ENCODE results near the gene CNTN6. TPM values are rescaled to one million over a fixed set of nuclear protein-coding genes. Genes with fewer than 3 reads are reported as not detected.

Gene CNTN6
- total and polyA plus RNA-seq, 2 of the 13 experiments (the other 11 are each of a cell fraction or from before 2014, with no cell fraction given), result not detected

DNA sequence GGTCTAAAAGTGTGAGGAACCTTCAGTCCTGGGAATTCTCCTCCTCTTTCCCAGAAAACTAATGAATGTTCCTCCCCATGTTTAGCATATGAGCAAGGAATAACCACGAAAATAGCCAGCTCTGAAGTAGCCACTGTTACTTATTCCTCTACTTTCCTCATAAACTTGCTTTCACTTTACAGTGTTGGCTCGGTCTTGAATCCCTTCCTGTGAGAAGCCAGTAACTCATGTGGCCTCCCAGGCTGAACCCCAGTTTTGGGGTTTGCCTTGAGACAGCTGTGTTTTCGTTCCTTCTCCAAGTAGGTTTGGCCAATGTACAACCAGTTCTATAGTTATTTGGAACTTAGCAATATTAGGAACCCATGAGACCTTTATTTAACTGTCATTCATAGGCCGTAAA lies 195.0 kb downstream of the CNTN6 start:
- Histone ChIP-seq H3K4me1 (ENCODE audit: insufficient read depth, low read length) (no peaks in the 10 kb centered on the region), H3K4me3 (replicated peaks in 1 of 3; ENCODE audit: insufficient read depth in 1 of 3, low read depth in 2 of 3, low read length in 3 of 3) (no peak overlapping the region), H3K27ac (ENCODE audit: extremely low read length, insufficient read depth, low read length) (no peak overlapping the region), H3K79me2 (ENCODE audit: insufficient read depth, low read length) (no peaks in the 10 kb centered on the region), H3K9me3 (ENCODE audit: low read length) (peaks cover 96% of the 10 kb centered on the region), H3K27me3 (ENCODE audit: control insufficient read depth in 1 of 2, insufficient read depth in 2 of 2, low read length in 2 of 2) (no peaks in the 10 kb centered on the region), H3K4me2 (ENCODE audit: low read depth, low read length) (no peak overlapping the region), H2AFZ (ENCODE audit: low read length) (no peak overlapping the region), H4K20me1 (ENCODE audit: insufficient read depth, low read length) (no peaks in the 10 kb centered on the region), H3K9ac (ENCODE audit: insufficient read depth, low read depth, low read length) (no peak overlapping the region), H3K36me3 (replicated peaks in 1 of 2; ENCODE audit: control insufficient read depth in 1 of 2, insufficient read depth in 2 of 2, low read length in 2 of 2) (no peaks in the 10 kb centered on the region)
- CTCF ChIA-PET (ENCODE audit: low intra/inter-chr PET ratio, low total read pairs), result no interaction called here
- WGBS (ENCODE audit: low lambda C conversion rate), result 0% methylated on average over 4 of the region's 4 CpGs
- POLR2A ChIA-PET, result no interaction called here
- no peak for FAIRE-seq
- in situ Hi-C loops (cut with HindIII; ENCODE audit: extremely low pct_ligation_motif_present, low pct_unique_long_range_greater_than_20kb), result no loop called here
- intact Hi-C loops (cut with micrococcal nuclease; ENCODE audit: unreplicated experiment), result no loop called here
- no peak for DNase-seq (ENCODE audit: low spot score)
- ATAC-seq, result no peak
- BruUV-seq (replicated peaks), result no TSS peak
- TF ChIP-seq ZNF567 (CRISPR knock-in tag; IDR thresholded peaks at IDR 0.05; ENCODE audit: borderline replicate concordance), result no peak

DNA sequence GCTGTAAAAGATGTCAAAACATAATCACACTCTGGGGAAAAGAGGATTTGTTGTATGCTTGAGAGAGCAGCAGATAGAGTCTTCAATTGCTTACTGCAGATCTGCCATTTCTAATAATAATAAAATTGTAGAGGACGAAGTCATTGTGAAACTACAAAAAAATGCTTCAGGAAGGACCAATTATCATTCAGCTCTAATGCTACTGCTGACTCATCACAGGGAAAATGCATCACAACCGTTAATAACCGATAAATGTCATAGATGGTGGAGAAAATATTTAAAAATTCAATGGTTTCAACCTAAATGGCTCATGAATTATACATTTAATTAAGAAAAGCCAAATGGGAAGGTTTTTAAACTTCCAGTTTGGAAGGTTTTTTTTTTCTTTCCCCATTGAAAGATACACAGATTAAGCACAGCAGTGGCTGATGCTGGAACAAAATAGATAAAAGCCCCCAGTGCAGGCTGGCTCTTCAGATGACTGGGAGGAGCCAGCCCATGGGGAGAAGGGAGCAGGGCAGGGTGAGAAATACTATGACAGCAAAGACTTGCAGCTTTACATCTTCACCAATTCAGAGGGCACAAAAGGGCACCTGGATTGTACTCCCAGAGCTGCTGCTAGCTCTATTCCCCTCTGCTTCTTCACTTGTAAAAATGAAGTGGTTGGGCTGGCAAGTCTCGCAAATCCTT lies 196.1 kb downstream of the CNTN6 start:
- no TSS peak for BruUV-seq (replicated peaks)
- peaks cover 96% of the 10 kb centered on the region for H3K9me3 ChIP-seq (ENCODE audit: low read length)
- ChIA-PET POLR2A (no interaction called here), CTCF (ENCODE audit: low intra/inter-chr PET ratio, low total read pairs) (no interaction called here)
- H4K20me1 ChIP-seq (ENCODE audit: insufficient read depth, low read length), result no peaks in the 10 kb centered on the region
- H3K4me2 ChIP-seq (ENCODE audit: low read depth, low read length), result no peak overlapping the region
- DNase-seq (ENCODE audit: low spot score) (no peak), ATAC-seq (no peak), FAIRE-seq (no peak)
- H2AFZ ChIP-seq (ENCODE audit: low read length), result no peak overlapping the region
- WGBS (ENCODE audit: low lambda C conversion rate), result 2% methylated on average over 4 of the region's 4 CpGs
- H3K36me3 ChIP-seq (replicated peaks in 1 of 2; ENCODE audit: control insufficient read depth in 1 of 2, insufficient read depth in 2 of 2, low read length in 2 of 2), result no peaks in the 10 kb centered on the region
- H3K27me3 ChIP-seq (ENCODE audit: control insufficient read depth in 1 of 2, insufficient read depth in 2 of 2, low read length in 2 of 2), result no peaks in the 10 kb centered on the region
- no peaks in the 10 kb centered on the region for H3K79me2 ChIP-seq (ENCODE audit: insufficient read depth, low read length)
- no peaks in the 10 kb centered on the region for H3K4me1 ChIP-seq (ENCODE audit: insufficient read depth, low read length)
- in situ Hi-C loops (cut with HindIII; ENCODE audit: extremely low pct_ligation_motif_present, low pct_unique_long_range_greater_than_20kb), result no loop called here
- no peak overlapping the region for H3K27ac ChIP-seq (ENCODE audit: extremely low read length, insufficient read depth, low read length)
- H3K9ac ChIP-seq (ENCODE audit: insufficient read depth, low read depth, low read length), result no peak overlapping the region
- TF ChIP-seq MAFK (conservative IDR thresholded peaks at IDR 0.05 in 1 of 2, IDR thresholded peaks at IDR 0.05 in 1 of 2; ENCODE audit: low read length in 2 of 2), result peak in 1 of 2 experiments; percentile 42; a peak in 1 of 4 replicates
- TF ChIP-seq, protein P1, sequence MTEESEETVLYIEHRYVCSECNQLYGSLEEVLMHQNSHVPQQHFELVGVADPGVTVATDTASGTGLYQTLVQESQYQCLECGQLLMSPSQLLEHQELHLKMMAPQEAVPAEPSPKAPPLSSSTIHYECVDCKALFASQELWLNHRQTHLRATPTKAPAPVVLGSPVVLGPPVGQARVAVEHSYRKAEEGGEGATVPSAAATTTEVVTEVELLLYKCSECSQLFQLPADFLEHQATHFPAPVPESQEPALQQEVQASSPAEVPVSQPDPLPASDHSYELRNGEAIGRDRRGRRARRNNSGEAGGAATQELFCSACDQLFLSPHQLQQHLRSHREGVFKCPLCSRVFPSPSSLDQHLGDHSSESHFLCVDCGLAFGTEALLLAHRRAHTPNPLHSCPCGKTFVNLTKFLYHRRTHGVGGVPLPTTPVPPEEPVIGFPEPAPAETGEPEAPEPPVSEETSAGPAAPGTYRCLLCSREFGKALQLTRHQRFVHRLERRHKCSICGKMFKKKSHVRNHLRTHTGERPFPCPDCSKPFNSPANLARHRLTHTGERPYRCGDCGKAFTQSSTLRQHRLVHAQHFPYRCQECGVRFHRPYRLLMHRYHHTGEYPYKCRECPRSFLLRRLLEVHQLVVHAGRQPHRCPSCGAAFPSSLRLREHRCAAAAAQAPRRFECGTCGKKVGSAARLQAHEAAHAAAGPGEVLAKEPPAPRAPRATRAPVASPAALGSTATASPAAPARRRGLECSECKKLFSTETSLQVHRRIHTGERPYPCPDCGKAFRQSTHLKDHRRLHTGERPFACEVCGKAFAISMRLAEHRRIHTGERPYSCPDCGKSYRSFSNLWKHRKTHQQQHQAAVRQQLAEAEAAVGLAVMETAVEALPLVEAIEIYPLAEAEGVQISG (CRISPR knock-in tag; IDR thresholded peaks at IDR 0.05), result no peak
- no peak overlapping the region for H3K4me3 ChIP-seq (replicated peaks in 1 of 3; ENCODE audit: insufficient read depth in 1 of 3, low read depth in 2 of 3, low read length in 3 of 3)
- intact Hi-C loops (cut with micrococcal nuclease; ENCODE audit: unreplicated experiment), result no loop called here
